Activated CD8-positive, alpha-beta memory T cell treated with anti-CD3 and anti-CD28 coated beads for 24 hours (primary cell): ENCODE results near the gene LTA.
A peak's percentile ranks its signal among the peaks of the same experiment; 100 is the strongest.

Experiments used
- DNase-seq: peaks from one replicate; pipeline ENCODE4 v3.0.0-alpha.2; 2020

The LTA gene

DNA sequence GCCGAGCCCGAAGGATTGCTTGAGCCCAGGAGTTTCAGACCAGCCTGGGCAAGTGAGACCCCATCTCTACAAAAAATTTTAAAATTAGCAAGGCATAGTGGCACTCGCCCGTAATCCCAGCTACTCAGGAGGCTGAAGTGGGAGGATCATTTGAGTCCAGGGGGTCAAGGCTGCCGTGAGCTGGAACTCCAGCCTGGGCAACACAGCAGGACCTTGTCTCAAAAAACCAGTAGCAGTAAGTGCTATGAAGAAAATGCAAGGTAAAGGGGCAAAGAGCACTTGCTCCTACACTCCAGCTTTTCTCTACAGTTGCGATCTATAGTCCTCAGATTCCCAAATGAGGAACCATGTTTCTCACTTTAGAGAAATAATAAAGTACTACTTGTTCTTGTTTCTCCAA, 28.4 kb upstream of the LTA start:
- no peak for DNase-seq

DNA sequence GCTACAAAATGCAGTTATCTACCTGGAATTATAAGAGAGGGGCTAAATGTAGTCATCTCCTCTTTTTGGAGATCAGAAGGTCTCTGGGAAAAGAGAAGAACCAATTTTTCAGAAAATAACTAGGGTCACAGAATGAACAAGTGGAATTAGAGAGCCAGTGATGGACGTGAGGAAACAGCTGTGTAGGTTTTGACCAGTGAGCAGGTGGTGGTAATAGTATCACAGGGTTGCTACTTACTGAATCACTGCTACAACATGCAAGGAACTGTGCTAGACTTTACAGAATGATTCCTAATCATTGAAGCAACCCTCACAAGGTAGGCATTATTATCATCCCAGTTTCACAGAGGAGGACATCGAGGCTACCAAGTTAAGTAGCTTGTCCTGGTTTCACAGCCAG, 27.4 kb upstream of the LTA start:
- no peak for DNase-seq

DNA sequence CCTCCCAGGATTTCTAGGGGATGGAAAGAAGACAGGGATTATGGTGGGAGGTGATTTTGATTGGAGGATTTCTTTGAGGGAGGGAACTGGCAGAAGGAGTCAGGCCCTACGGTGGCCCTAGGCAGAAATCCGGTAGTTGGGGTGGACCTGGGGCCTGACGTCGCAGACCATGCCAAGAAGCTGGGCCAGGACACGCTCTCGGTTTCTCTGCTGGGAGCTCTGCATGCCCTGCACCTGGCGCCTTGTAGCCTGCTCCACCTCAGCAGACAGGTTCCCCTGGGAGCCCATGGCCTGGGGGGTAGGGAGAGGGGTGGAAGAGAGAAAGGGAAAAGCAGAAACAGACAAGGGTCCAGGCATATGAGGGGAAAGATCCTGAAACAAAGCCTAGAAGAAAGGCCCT, 26.8 kb upstream of the LTA start:
- no peak for DNase-seq

GRCh38 chr6:31546339-31546957, 25.6 kb upstream of the LTA start, which contains the start of gene ATP6V1G2:
Gene ATP6V1G2, minus strand, starts transcription at chr6:31546608. Its CDS starts 49 bp downstream, at chr6:31546559.
- DNase-seq, result peak; percentile 95

DNA sequence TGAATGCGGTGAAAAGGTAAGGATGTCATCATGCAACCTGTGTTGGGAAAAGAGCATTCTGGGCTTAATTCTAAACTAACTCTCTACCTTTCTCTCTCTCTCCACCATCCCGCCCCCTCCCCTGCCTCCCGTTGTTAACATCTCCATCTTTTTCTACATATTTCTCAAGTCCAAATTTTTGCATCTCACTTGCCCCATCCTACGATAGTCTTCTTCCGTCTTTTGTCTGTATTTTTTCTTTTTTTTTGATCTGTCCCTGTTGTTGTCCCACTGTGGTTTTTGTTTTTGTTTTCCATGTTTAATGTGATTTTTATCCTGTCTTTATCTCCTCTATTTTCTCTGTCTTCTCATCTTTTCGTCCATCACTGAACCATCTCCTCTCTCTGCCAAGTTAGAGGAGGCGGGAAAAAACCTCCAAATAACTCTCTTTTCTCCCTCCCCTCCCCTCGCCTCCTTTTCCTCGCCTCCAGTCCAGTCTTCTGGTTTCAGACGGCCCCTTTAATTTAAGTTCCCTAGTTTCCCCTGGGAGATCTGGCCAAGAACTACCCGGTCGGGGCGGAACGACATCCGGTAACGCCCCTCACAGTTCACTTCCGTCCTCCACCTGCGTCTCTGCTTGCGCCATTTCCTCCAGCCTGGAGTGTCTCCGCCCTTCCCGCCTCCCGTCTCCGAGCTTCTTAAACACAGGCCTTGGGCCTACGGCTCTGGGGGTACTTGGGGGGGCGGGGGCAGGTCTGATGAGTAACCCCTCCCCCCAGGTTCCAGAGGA, 24.9 kb upstream of the LTA start, which contains the start of gene NFKBIL1:
Gene NFKBIL1 (plus strand): TSS at position 651 of the 769 bp plus-strand sequence. CDS start 87 bp downstream, at position 738.
- DNase-seq, result peak; percentile 94

DNA sequence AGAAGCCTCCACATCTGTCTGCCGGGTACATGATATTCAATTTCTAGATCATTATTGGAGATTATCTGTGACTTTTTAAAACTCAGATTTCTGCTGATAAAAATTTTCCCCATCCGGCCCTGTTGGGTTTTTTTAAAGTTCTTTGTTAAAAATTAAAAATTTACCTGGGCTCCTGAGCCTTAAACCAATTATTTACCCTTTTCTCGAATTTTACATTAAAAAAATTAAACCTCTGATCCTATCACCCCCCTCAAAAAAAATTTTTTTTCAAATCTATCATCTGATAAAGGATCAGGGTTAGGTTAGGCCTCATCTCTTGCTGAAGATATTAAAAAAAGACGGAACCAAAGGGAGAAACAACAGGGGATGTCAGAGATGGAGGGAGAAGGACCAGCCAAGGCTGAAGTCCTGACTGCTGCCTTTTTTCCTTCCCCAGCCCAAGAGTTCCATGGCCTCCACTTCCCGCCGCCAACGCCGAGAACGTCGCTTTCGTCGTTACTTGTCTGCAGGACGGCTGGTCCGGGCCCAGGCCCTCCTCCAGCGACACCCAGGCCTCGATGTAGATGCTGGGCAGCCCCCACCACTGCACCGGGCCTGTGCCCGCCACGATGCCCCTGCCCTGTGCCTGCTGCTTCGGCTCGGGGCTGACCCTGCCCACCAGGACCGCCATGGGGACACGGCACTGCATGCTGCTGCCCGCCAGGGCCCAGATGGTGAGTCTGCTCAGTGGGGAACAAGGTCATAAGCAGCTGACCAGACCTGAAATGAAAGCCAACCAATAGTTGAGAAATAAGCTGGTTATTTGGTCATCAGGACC, 24.2 kb upstream of the LTA start:
- DNase-seq, result no peak

DNA sequence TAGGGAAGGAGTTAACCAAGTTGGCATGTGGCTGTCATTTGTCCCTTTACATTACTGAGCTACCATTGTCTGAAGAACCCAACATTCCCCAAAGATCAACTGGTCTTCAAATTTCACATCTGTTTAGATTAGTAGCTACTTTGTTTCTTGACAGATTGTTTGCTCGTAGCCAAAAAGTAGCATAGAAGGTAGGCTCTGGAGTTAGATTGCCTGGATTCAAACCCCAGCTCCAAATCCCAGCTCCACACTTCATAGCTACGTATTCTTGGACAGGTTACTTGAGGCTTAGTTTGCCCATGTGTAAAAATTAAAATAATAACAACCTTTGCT, 23.6 kb upstream of the LTA start:
- DNase-seq, result no peak

GRCh38 chr6:31551371-31551770, 20.7 kb upstream of the LTA start:
- peak; percentile 82 for DNase-seq

DNA sequence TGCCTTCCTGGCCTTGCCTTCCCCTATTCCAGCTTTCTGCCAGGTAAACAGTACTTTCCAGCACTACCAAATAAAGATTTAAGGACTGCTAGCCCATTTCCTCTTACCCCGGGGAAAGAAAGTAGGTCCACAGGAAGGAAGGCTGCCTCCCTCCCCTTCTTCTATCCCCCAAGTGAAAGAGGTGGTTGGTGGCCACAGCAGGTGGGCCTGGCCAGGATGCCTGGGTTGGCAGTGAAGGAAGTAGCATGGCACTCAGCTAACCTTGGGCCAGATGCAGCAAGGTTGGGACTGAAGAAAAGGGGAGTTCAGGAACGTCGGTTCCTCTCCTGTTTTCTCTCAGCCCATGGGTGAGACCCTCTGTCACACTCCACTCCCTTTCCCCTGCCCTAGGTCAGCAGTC, 15.8 kb upstream of the LTA start:
- no peak for DNase-seq

GRCh38 chr6:31557443-31558317, 14.4 kb upstream of the LTA start:
- DNase-seq, result no peak

DNA sequence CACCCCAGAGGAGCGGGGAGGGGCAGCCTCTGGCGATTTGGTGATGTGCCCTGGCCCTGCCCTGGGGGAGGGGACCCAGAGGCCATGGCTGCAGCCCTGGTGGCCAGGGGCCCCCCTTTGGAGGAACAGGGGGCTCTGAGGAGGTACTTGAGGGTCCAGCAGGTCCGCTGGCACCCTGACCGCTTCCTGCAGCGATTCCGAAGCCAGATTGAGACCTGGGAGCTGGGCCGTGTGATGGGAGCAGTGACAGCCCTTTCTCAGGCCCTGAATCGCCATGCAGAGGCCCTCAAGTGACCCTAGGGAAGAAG, 13.8 kb upstream of the LTA start:
- no peak for DNase-seq

- peak; percentile 89 for DNase-seq
Observed at GRCh38 chr6:31558631-31559500, 13.2 kb upstream of the LTA start.

DNA sequence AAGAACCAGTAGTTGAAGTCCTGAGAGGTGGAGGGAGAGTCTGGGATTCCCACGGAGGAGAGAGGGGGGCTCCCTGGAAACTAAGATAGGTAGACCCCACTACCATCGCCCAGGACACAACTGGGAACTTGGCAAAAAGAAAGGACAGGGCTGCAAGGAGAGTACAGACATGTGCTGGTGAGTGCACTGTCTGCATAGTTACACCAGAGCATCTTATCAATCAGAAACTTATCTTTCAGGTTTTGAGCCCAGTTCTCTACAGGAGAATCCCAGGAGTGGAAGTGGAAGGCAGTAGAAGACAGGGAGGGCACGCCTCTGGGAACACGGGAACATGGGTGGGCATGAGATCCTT, 12.5 kb upstream of the LTA start:
- no peak for DNase-seq

GRCh38 chr6:31559958-31560696, 12.0 kb upstream of the LTA start:
- DNase-seq, result peak; percentile 79

- DNase-seq, result no peak
Observed at GRCh38 chr6:31560697-31561058, 11.4 kb upstream of the LTA start.

- DNase-seq, result no peak
Observed at GRCh38 chr6:31567531-31568370, 4.3 kb upstream of the LTA start.

DNA sequence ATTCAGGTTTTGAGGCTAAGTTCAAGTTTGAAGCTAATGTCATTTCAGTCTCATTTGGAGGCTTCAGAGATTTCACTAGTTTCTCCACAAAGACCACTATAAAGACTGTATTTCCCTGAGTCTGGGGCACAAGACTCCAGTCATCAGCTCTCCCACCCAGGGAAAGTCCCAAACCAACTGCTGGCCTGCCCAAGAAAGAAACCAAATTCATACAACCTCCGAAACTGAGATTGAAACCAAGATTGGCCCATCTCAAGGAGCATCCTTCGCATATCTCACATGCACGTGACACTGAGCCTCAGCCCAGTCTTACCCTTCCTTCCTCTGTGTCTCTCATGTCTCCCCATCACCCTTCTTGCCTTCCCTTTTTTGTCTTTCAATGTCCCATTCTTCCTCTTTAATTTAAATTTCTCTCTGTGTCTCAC, 3.5 kb upstream of the LTA start:
- peak; percentile 77 for DNase-seq

DNA sequence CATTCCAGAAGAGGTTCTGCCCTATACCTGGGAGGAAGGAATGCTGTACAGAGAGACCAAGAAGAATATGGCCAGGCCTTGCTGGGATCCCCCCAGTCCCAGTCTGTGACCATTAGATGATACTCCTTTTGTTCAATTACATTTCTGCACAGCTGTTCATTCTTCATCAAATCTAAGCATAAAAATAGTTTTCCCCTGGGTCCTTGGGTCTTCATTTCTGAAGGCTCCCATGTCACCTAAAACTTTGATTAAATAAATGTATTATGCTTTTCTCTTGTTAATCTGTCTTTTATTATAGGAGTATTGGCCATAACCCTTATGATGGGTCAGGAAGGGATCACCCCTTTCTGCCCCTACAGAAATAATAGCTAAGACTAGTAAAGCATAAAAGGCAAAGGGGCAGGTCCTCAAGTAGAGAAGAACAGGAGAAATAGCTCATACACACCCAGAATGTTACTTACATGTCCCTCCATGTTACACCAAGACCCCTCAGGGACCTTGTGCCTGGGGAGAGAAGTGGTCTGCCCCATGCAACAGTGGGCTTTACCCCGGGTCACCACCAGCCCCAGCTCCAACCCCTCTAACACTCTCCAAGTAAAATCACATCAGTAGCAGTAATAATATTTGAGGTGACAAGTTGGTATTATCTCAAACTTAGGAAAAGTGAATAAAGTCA, 2.1 kb upstream of the LTA start:
- no peak for DNase-seq

GRCh38 chr6:31573239-31574105, 1.4 kb downstream of the LTA start:
- no peak for DNase-seq
